Measurements from ENCODE around the gene MN1. TPM values are rescaled to one million over a fixed set of nuclear protein-coding genes. Genes with fewer than 3 reads are reported as not detected.
"Not testable (repeated sequence)": the region's sequence is repeated elsewhere in the genome, so short reads cannot be mapped to it uniquely, and the experiment has no call there.

MN1 gene
- total and polyA plus RNA-seq, 8 donors: 0.50 to 6.4 (median 2.8) TPM

DNA sequence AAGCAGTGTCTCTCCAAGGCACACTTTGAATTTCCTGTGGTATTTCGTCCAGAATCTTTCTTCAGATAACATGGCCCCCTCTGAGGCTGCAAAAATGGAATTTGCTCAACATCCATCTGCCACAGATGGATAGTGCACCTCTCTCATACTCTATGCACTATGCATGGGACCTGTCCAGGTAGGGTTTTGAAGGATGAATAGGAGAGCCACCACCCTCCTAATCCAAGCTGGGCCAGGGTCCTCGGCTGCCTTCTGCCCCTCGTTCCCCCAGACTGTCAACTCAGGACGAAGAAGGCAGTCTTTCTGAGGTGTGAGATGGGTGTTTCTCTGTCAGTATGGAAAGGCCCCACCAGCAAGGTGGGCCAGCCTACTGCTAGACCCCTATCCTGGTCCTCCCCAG lies 56.4 kb downstream of the MN1 start:
- peaks cover 0 to 9% (median 3%) of the 10 kb centered on the region in 4 donors for H3K9me3 ChIP-seq
- H3K36me3 ChIP-seq: no peaks in the 10 kb centered on the region
- 83 to 94% (median 90%) methylated on average over 4 of the region's 4 CpGs for WGBS, 5 donors
- H3K4me3 ChIP-seq: no peak overlapping the region
- no peak overlapping the region for H3K27ac ChIP-seq
- TF ChIP-seq POLR2AphosphoS5 (IDR thresholded peaks at IDR 0.05) (no peak), EP300 (IDR thresholded peaks at IDR 0.05) (no peak), POLR2A (IDR thresholded peaks at IDR 0.05) (no peak)
- TF ChIP-seq, protein P1, sequence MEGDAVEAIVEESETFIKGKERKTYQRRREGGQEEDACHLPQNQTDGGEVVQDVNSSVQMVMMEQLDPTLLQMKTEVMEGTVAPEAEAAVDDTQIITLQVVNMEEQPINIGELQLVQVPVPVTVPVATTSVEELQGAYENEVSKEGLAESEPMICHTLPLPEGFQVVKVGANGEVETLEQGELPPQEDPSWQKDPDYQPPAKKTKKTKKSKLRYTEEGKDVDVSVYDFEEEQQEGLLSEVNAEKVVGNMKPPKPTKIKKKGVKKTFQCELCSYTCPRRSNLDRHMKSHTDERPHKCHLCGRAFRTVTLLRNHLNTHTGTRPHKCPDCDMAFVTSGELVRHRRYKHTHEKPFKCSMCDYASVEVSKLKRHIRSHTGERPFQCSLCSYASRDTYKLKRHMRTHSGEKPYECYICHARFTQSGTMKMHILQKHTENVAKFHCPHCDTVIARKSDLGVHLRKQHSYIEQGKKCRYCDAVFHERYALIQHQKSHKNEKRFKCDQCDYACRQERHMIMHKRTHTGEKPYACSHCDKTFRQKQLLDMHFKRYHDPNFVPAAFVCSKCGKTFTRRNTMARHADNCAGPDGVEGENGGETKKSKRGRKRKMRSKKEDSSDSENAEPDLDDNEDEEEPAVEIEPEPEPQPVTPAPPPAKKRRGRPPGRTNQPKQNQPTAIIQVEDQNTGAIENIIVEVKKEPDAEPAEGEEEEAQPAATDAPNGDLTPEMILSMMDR (IDR thresholded peaks at IDR 0.05): no peak
- intact Hi-C loops (cut with DNase I; ENCODE audit: low total_unique reads): no loop called here
- no peak for DNase-seq
- no peaks in the 10 kb centered on the region for H3K27me3 ChIP-seq
- H3K4me1 ChIP-seq: peaks cover 13 to 19% (median 15%) of the 10 kb centered on the region in 4 donors

DNA sequence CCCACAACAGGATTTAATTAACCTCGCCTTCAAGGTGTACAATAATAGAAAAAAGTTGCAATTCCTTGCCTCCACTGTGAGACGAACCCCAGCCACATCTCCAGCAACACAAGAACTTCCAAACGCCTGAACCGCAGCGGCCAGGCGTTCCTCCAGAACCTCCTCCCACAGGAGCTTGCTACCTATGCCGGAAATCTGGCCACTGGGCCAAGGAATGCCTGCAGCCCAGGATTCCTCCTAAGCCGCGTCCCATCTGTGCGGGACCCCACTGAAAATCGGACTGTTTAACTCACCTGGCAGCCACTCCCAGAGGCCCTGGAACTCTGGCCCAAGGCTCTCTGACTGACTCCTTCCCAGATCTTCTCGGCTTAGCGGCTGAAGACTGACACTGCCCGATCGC lies 57.5 kb downstream of the MN1 start:
- H3K36me3 ChIP-seq; H3K4me3 ChIP-seq; DNase-seq; H3K4me1 ChIP-seq; H3K27me3 ChIP-seq; H3K27ac ChIP-seq; intact Hi-C loops (cut with DNase I; ENCODE audit: low total_unique reads): not testable (repeated sequence)
- H3K9me3 ChIP-seq: peaks cover 0 to 11% (median 3%) of the 10 kb centered on the region in 4 donors
- WGBS, 5 donors: 69 to 90% (median 75%) methylated on average over 13 to 15 of the region's 15 CpGs

DNA sequence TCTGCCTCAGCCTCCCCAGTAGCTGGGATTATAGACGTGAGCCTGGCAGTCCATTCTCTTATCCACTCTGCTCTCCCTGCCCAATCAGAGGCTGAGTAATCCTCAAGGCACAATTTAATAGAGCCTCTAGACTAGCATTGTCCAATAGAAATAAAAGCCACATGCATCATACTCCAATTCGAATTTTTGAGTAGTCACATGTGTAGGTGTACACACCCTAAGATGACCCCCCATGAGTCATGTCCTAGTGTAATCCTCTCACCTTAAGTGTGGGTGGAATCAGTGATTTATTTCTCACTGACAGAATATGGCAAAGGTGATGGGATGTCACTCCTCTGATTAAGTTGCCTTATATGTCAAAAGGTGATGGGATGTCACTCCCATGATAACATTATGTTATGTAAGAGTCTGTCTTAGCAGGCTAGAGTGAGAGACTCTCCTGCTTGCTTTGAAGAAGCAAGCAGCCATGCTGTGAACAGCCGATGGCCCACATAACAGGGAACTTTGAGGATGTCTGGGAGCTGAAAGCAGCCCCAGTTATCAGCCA lies 61.3 kb downstream of the MN1 start:
- Histone ChIP-seq H3K4me3 (no peak overlapping the region), H3K9me3 (peaks cover 0 to 11% (median 3%) of the 10 kb centered on the region in 4 donors), H3K36me3 (no peaks in the 10 kb centered on the region), H3K4me1 (no peaks in the 10 kb centered on the region), H3K27me3 (no peaks in the 10 kb centered on the region), H3K27ac (no peak overlapping the region)
- no peak for DNase-seq
- intact Hi-C loops (cut with DNase I; ENCODE audit: low total_unique reads): no loop called here
- TF ChIP-seq EP300 (IDR thresholded peaks at IDR 0.05) (no peak), POLR2AphosphoS5 (IDR thresholded peaks at IDR 0.05) (no peak), POLR2A (IDR thresholded peaks at IDR 0.05) (no peak)
- TF ChIP-seq, protein P1 (IDR thresholded peaks at IDR 0.05): no peak
- WGBS, 5 donors: 79 to 89% (median 85%) methylated on average over 3 of the region's 3 CpGs

DNA sequence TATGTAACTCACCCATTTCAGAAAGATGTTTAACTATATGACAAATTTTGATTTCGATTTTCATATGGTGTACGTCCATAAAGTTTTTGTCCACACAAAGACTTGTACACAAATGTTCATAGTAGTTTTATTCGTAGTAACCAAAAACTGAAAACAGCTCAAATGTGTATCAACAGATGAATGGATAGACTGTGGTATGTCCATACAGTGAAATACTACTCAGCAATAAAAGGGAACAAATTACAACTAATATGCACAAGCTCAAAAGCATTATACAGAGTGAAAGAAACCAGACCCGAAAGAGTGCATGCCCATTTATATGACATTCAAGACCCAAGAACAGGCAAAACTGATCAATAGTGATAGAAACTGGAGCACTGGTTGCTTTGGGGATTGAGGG lies 64.0 kb downstream of the MN1 start:
- Histone ChIP-seq H3K9me3 (peaks cover 0 to 11% (median 3%) of the 10 kb centered on the region in 4 donors), H3K36me3 (no peaks in the 10 kb centered on the region), H3K4me1 (no peaks in the 10 kb centered on the region), H3K27ac (no peak overlapping the region), H3K27me3 (no peaks in the 10 kb centered on the region), H3K4me3 (no peak overlapping the region)
- 86 to 96% (median 94%) methylated on average over 4 of the region's 4 CpGs for WGBS, 5 donors
- TF ChIP-seq, protein P1 (IDR thresholded peaks at IDR 0.05): no peak
- TF ChIP-seq EP300 (IDR thresholded peaks at IDR 0.05): no peak
- no peak for TF ChIP-seq POLR2A (IDR thresholded peaks at IDR 0.05)
- no peak for TF ChIP-seq POLR2AphosphoS5 (IDR thresholded peaks at IDR 0.05)
- DNase-seq: no peak
- intact Hi-C loops (cut with DNase I; ENCODE audit: low total_unique reads): no loop called here

DNA sequence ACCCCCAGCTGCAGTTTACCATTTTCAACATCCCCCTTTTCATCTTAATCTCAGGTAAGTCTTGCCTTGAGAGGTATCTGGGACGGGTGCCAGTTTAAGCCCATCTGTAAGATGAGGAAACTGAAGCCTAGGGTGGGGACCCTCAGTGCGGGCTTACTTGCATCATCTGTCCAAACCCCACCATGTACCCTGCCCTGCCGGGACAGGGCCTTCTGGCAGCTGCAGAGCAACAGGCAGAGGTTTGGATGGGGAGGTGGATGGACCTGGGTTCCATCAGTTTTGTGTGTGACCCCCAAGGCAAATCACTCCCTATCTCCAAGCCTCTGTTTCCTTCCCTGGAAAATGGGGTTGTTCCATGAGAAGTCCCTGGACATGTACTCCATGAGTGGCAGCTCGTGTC lies 67.5 kb downstream of the MN1 start:
- no peak for DNase-seq
- 79 to 90% (median 87%) methylated on average over 4 of the region's 4 CpGs for WGBS, 5 donors
- intact Hi-C loops (cut with DNase I; ENCODE audit: low total_unique reads): no loop called here
- Histone ChIP-seq H3K4me3 (no peak overlapping the region), H3K27me3 (no peaks in the 10 kb centered on the region), H3K36me3 (no peaks in the 10 kb centered on the region), H3K4me1 (no peaks in the 10 kb centered on the region), H3K9me3 (no peaks in the 10 kb centered on the region), H3K27ac (no peak overlapping the region)
- TF ChIP-seq POLR2A (IDR thresholded peaks at IDR 0.05): no peak
